H1 (cell line): ENCODE data around the gene CACNA1D. TPM values are rescaled to one million over a fixed set of nuclear protein-coding genes. Genes with fewer than 3 reads are reported as not detected.

Experiments
- CREB1 ChIP-seq: IDR thresholded peaks from 2 replicates; pipeline ENCODE4 v1.6.1; 2012; ENCODE audit warnings: inconsistent platforms
- EGR1 ChIP-seq: IDR thresholded peaks from 2 replicates; pipeline ENCODE4 v1.6.1; 2011; ENCODE audit warnings: low read depth, low read length, borderline replicate concordance
- EZH2 ChIP-seq: fragments of 200-600 bp; sonication (generic); IDR thresholded peaks from 2 replicates; pipeline ENCODE4 v1.7.1; 2012; ENCODE audit warnings: low read depth, mild to moderate bottlenecking, moderate library complexity, low read length, inconsistent platforms; ENCODE audit not compliant: severe bottlenecking
- RNF2 ChIP-seq: fragments of 200-900, 300-1000 bp; sonication (generic); IDR thresholded peaks from 2 replicates; pipeline ENCODE4 v1.7.1; 2016; ENCODE audit warnings: borderline replicate concordance, low read depth, mild to moderate bottlenecking, antibody characterized with exemption, low read length; ENCODE audit not compliant: poor library complexity, severe bottlenecking; ENCODE audit errors: missing control alignments
- SIRT6 ChIP-seq: IDR thresholded peaks from one replicate; pipeline ENCODE4 v1.7.1; 2012; ENCODE audit warnings: low read length, inconsistent platforms
- SIX5 ChIP-seq: IDR thresholded peaks from 2 replicates; pipeline ENCODE4 v1.6.1; 2011; ENCODE audit warnings: mild to moderate bottlenecking, low read depth, low read length
- SP4 ChIP-seq: IDR thresholded peaks from 2 replicates; pipeline ENCODE4 v1.6.1; 2012; ENCODE audit warnings: low read length, inconsistent platforms
- TAF1 ChIP-seq: IDR thresholded peaks from 2 replicates; pipeline ENCODE4 v1.6.1; 2011; ENCODE audit warnings: mild to moderate bottlenecking, low read depth, low read length
- ZNF274 ChIP-seq: IDR thresholded peaks from 2 replicates; pipeline ENCODE4 v1.7.0; 2012; ENCODE audit warnings: low read length, borderline replicate concordance; ENCODE audit errors: extremely low read depth
- polyA plus RNA-seq, 7 experiments: library from polyadenylated mRNA; depleted of rRNA in 3 of 7; stranded (reverse) in 5 of 7; unstranded in 2 of 7; fragments of >200 nt in 5 of 7; fragments of 200-250 nt in 2 of 7; gene quantifications; 1 replicate in 5 of 7; 2 replicates in 1 of 7; 4 replicates in 1 of 7; pipeline versions ENCODE4 v1.2.1 to v1.2.3, GENCODE V29; 2011 to 2013; ENCODE audit warnings: missing spikeins in 2 of 7, mixed read lengths in 2 of 7
- total RNA-seq: library from RNA; stranded (reverse); fragmentation: NEBNext Ultra II Directional; extraction: Animal tissue kit (Norgen Biotek cat#: 25700); gene quantifications from 2 replicates; pipeline ENCODE4 v1.2.1, GENCODE V29; 2021

The CACNA1D gene
- total and polyA plus RNA-seq, 2 of the 8 experiments (the other 6 are each of a cell fraction or from before 2014, with no cell fraction given): 2.0 to 2.9 TPM

GRCh38 chr3:53712817-53713388 is 218.5 kb downstream of the CACNA1D start (continued):
- TF ChIP-seq ZNF274 (no peak), RNF2 (no peak), TAF1 (no peak), SIRT6 (no peak), SIX5 (no peak), EZH2 (no peak), EGR1 (no peak), SP4 (no peak), CREB1 (no peak)
